Liver (tissue), 9 donors: ENCODE measurements around the gene LHFPL6. TPM values are rescaled to one million over a fixed set of nuclear protein-coding genes. Genes with fewer than 3 reads are reported as not detected.

ENCODE experiments used
- DNase-seq: peaks from one replicate; pipeline ENCODE4 v3.0.0-alpha.2; 2017; ENCODE audit warnings: low spot score
- H3K27ac ChIP-seq, 2 donors: one replicate each; pipeline ENCODE4 v1.7.0; 2013; ENCODE audit warnings: inconsistent platforms in 2 of 2, low read length in 2 of 2, control low read depth in 1 of 2, low read depth in 1 of 2, mild to moderate bottlenecking in 1 of 2
- H3K27me3 ChIP-seq, 4 donors: one replicate each; pipeline versions ENCODE4 v1.6.1 to v1.7.0; 2013; ENCODE audit warnings: low read length in 3 of 4, inconsistent platforms in 1 of 4, mild to moderate bottlenecking in 1 of 4, moderate library complexity in 1 of 4; ENCODE audit not compliant: control insufficient read depth in 4 of 4, insufficient read depth in 4 of 4
- H3K36me3 ChIP-seq, 4 donors: one replicate each; pipeline versions ENCODE4 v1.6.1 to v1.7.0; 2013; ENCODE audit warnings: low read length in 3 of 4, mild to moderate bottlenecking in 3 of 4, low read depth in 1 of 4, moderate library complexity in 1 of 4; ENCODE audit not compliant: control insufficient read depth in 4 of 4, insufficient read depth in 3 of 4
- H3K4me1 ChIP-seq, 4 donors: one replicate each; pipeline versions ENCODE4 v1.6.1 to v1.7.0; 2013; ENCODE audit warnings: low read length in 3 of 4, mild to moderate bottlenecking in 3 of 4, moderate library complexity in 1 of 4; ENCODE audit not compliant: control insufficient read depth in 4 of 4, insufficient read depth in 4 of 4
- H3K4me3 ChIP-seq, 3 donors: one replicate each; pipeline versions ENCODE4 v1.6.1 to v1.7.0; 2013; ENCODE audit warnings: low read length in 3 of 3, control low read depth in 1 of 3, low read depth in 1 of 3, mild to moderate bottlenecking in 1 of 3
- H3K9ac ChIP-seq, 2 donors: one replicate each; pipeline ENCODE4 v1.7.0; 2013; ENCODE audit warnings: low read length in 2 of 2, mild to moderate bottlenecking in 2 of 2, moderate library complexity in 2 of 2, control low read depth in 1 of 2, low read depth in 1 of 2
- H3K9me3 ChIP-seq, 4 donors: one replicate each; pipeline versions ENCODE4 v1.6.1 to v1.7.0; 2013; ENCODE audit warnings: low read length in 3 of 4; ENCODE audit not compliant: control insufficient read depth in 4 of 4
- EGR1 ChIP-seq, 2 donors: IDR thresholded peaks; 2 replicates each; pipeline ENCODE4 v1.6.1; 2016 to 2018; ENCODE audit warnings: antibody characterized with exemption in 2 of 2, low read depth in 2 of 2
- FOXA1 ChIP-seq: IDR thresholded peaks from 2 replicates; pipeline ENCODE4 v1.6.1; 2016; ENCODE audit warnings: antibody characterized with exemption
- FOXA2 ChIP-seq: IDR thresholded peaks from 2 replicates; pipeline ENCODE4 v1.6.1; 2016; ENCODE audit warnings: antibody characterized with exemption
- GABPA ChIP-seq, 2 donors: IDR thresholded peaks in 1 of 2; conservative IDR thresholded peaks in 1 of 2; 2 replicates each; pipeline ENCODE4 v1.6.1; 2016; ENCODE audit warnings: antibody characterized with exemption in 2 of 2, mild to moderate bottlenecking in 1 of 2, moderate library complexity in 1 of 2
- HNF4A ChIP-seq, 2 donors: conservative IDR thresholded peaks; 2 replicates each; pipeline ENCODE4 v1.6.1; 2016; ENCODE audit warnings: antibody characterized with exemption in 2 of 2, mild to moderate bottlenecking in 2 of 2
- HNF4G ChIP-seq: IDR thresholded peaks from 2 replicates; pipeline ENCODE4 v1.6.1; 2016; ENCODE audit warnings: antibody characterized with exemption
- JUND ChIP-seq, 2 donors: IDR thresholded peaks; 2 replicates each; pipeline ENCODE4 v1.6.1; 2016; ENCODE audit warnings: antibody characterized with exemption in 2 of 2
- NR2F2 ChIP-seq: IDR thresholded peaks from 2 replicates; pipeline ENCODE4 v1.6.1; 2016; ENCODE audit warnings: antibody characterized with exemption
- RAD21 ChIP-seq, 2 donors: IDR thresholded peaks; 2 replicates each; pipeline ENCODE4 v1.6.1; 2016; ENCODE audit warnings: antibody characterized with exemption in 2 of 2, mild to moderate bottlenecking in 2 of 2
- RXRA ChIP-seq, 2 donors: IDR thresholded peaks; 2 replicates each; pipeline ENCODE4 v1.6.1; 2017 to 2018; ENCODE audit warnings: antibody characterized with exemption in 2 of 2, mild to moderate bottlenecking in 1 of 2
- SP1 ChIP-seq: IDR thresholded peaks from 2 replicates; pipeline ENCODE4 v1.6.1; 2018; ENCODE audit warnings: antibody characterized with exemption, mild to moderate bottlenecking
- TAF1 ChIP-seq: conservative IDR thresholded peaks from 2 replicates; pipeline ENCODE4 v1.6.1; 2016; ENCODE audit warnings: antibody characterized with exemption, mild to moderate bottlenecking
- YY1 ChIP-seq: IDR thresholded peaks from 2 replicates; pipeline ENCODE4 v1.6.1; 2016; ENCODE audit warnings: antibody characterized with exemption, mild to moderate bottlenecking
- WGBS: extraction: QIAGEN DNeasy Blood & Tissue Kit; methylation state at CpG from one replicate; pipeline ENCODE4 v1.1.7; 2013; 5-methylcytosine and 5-hydroxymethylcytosine counted together
- polyA plus RNA-seq, 2 donors: library from polyadenylated mRNA; stranded (reverse) in 1 of 2; unstranded in 1 of 2; fragments of 200-250 nt in 1 of 2; fragments of >200 nt in 1 of 2; fragmentation: Nextera tagmentation in 1 of 2; extraction: Ambion mirVana in 1 of 2; gene quantifications; one replicate each; pipeline versions ENCODE4 v1.2.1 to v1.2.3, GENCODE V29; 2013 to 2015
- total RNA-seq, 2 donors: library from RNA; depleted of rRNA; stranded (reverse); fragments of >200 nt; gene quantifications; one replicate each; pipeline ENCODE4 v1.2.3, GENCODE V29; 2014
- TF ChIP-seq, protein P1 (sequence below): IDR thresholded peaks from 2 replicates; pipeline ENCODE4 v1.6.1; 2016; ENCODE audit warnings: antibody characterized with exemption
- TF ChIP-seq, protein P2 (sequence below): IDR thresholded peaks from 2 replicates; pipeline ENCODE4 v1.6.1; 2016; ENCODE audit warnings: antibody characterized with exemption, mild to moderate bottlenecking
- TF ChIP-seq, protein P3 (sequence below): IDR thresholded peaks from 2 replicates; pipeline ENCODE4 v1.6.1; 2016; ENCODE audit warnings: antibody characterized with exemption
- TF ChIP-seq, protein P4 (sequence below): IDR thresholded peaks from 2 replicates; pipeline ENCODE4 v1.6.1; 2016; ENCODE audit warnings: antibody characterized with exemption
- TF ChIP-seq, protein P5 (sequence below): fragments of 150-350 bp; IDR thresholded peaks from 2 replicates; pipeline ENCODE4 v1.5.1; 2017; ENCODE audit warnings: improper control_type of control experiment, low read depth, low read length; ENCODE audit not compliant: missing input control
- donor health status: healthy.
- donor health status: healthy.
- donor health status: healthy.
- donor health status: healthy.
- donor health status: healthy.

Gene LHFPL6
- total and polyA plus RNA-seq, 4 donors, result 2.6 to 8.3 (median 5.5) TPM

DNA sequence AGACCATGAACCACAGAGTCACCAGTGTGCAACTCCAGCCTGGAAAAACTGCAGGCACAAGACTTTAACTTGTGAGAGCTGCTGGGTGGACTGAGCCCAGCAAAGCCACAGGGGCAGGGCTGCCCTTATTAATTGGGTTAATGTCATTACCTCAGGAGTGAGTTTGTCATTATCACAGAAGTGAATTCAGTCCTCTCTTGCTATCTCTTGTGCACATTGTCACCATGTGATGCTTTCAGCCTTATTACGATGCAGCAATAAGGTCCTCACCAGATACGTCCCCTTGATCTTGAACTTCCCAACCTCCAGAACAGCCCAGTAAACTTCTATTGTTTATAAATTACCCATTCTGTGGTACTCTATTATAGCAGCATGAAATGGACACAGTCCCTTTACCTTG is 158.1 kb downstream of the LHFPL6 start:
- no peaks in the 10 kb centered on the region for H3K27me3 ChIP-seq
- no peaks in the 10 kb centered on the region for H3K4me1 ChIP-seq
- no peaks in the 10 kb centered on the region for H3K9me3 ChIP-seq
- DNase-seq, result no peak
- H3K9ac ChIP-seq, result no peak overlapping the region
- no peak overlapping the region for H3K27ac ChIP-seq
- H3K36me3 ChIP-seq, result no peaks in the 10 kb centered on the region
- 94% methylated on average over 2 of the region's 2 CpGs for WGBS
- TF ChIP-seq GABPA (IDR thresholded peaks at IDR 0.05 in 1 of 2, conservative IDR thresholded peaks at IDR 0.05 in 1 of 2) (no peak), FOXA2 (no peak), YY1 (no peak), JUND (IDR thresholded peaks at IDR 0.05) (no peak), HNF4A (conservative IDR thresholded peaks at IDR 0.05) (no peak), NR2F2 (no peak), EGR1 (IDR thresholded peaks at IDR 0.05; ENCODE audit: low read depth in 2 of 2) (no peak), SP1 (no peak), HNF4G (no peak), TAF1 (no peak), RAD21 (IDR thresholded peaks at IDR 0.05) (no peak), RXRA (IDR thresholded peaks at IDR 0.05) (no peak), FOXA1 (no peak)
- TF ChIP-seq, protein P1, sequence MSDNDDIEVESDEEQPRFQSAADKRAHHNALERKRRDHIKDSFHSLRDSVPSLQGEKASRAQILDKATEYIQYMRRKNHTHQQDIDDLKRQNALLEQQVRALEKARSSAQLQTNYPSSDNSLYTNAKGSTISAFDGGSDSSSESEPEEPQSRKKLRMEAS, result no peak
- TF ChIP-seq, protein P2, sequence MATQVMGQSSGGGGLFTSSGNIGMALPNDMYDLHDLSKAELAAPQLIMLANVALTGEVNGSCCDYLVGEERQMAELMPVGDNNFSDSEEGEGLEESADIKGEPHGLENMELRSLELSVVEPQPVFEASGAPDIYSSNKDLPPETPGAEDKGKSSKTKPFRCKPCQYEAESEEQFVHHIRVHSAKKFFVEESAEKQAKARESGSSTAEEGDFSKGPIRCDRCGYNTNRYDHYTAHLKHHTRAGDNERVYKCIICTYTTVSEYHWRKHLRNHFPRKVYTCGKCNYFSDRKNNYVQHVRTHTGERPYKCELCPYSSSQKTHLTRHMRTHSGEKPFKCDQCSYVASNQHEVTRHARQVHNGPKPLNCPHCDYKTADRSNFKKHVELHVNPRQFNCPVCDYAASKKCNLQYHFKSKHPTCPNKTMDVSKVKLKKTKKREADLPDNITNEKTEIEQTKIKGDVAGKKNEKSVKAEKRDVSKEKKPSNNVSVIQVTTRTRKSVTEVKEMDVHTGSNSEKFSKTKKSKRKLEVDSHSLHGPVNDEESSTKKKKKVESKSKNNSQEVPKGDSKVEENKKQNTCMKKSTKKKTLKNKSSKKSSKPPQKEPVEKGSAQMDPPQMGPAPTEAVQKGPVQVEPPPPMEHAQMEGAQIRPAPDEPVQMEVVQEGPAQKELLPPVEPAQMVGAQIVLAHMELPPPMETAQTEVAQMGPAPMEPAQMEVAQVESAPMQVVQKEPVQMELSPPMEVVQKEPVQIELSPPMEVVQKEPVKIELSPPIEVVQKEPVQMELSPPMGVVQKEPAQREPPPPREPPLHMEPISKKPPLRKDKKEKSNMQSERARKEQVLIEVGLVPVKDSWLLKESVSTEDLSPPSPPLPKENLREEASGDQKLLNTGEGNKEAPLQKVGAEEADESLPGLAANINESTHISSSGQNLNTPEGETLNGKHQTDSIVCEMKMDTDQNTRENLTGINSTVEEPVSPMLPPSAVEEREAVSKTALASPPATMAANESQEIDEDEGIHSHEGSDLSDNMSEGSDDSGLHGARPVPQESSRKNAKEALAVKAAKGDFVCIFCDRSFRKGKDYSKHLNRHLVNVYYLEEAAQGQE, result no peak
- TF ChIP-seq, protein P3, sequence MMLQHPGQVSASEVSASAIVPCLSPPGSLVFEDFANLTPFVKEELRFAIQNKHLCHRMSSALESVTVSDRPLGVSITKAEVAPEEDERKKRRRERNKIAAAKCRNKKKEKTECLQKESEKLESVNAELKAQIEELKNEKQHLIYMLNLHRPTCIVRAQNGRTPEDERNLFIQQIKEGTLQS, result no peak
- TF ChIP-seq, protein P4, sequence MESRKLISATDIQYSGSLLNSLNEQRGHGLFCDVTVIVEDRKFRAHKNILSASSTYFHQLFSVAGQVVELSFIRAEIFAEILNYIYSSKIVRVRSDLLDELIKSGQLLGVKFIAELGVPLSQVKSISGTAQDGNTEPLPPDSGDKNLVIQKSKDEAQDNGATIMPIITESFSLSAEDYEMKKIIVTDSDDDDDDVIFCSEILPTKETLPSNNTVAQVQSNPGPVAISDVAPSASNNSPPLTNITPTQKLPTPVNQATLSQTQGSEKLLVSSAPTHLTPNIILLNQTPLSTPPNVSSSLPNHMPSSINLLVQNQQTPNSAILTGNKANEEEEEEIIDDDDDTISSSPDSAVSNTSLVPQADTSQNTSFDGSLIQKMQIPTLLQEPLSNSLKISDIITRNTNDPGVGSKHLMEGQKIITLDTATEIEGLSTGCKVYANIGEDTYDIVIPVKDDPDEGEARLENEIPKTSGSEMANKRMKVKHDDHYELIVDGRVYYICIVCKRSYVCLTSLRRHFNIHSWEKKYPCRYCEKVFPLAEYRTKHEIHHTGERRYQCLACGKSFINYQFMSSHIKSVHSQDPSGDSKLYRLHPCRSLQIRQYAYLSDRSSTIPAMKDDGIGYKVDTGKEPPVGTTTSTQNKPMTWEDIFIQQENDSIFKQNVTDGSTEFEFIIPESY, result no peak
- TF ChIP-seq, protein P5, sequence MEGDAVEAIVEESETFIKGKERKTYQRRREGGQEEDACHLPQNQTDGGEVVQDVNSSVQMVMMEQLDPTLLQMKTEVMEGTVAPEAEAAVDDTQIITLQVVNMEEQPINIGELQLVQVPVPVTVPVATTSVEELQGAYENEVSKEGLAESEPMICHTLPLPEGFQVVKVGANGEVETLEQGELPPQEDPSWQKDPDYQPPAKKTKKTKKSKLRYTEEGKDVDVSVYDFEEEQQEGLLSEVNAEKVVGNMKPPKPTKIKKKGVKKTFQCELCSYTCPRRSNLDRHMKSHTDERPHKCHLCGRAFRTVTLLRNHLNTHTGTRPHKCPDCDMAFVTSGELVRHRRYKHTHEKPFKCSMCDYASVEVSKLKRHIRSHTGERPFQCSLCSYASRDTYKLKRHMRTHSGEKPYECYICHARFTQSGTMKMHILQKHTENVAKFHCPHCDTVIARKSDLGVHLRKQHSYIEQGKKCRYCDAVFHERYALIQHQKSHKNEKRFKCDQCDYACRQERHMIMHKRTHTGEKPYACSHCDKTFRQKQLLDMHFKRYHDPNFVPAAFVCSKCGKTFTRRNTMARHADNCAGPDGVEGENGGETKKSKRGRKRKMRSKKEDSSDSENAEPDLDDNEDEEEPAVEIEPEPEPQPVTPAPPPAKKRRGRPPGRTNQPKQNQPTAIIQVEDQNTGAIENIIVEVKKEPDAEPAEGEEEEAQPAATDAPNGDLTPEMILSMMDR, result no peak
- no peak overlapping the region for H3K4me3 ChIP-seq
